ENCODE data around the gene PARVB. TPM values are rescaled to one million over a fixed set of nuclear protein-coding genes. Genes with fewer than 3 reads are reported as not detected.

PARVB gene
- total and polyA plus RNA-seq, 10 of the 15 experiments (the other 5 are each of a cell fraction or from before 2014, with no cell fraction given), result 5.2 to 264 (median 76.0) TPM

- Histone ChIP-seq H3K4me3 (no peak overlapping the region), H2AFZ (ENCODE audit: control insufficient read depth, low read depth, low read length) (no peak overlapping the region), H3K27me3 (replicated peaks in 1 of 2; ENCODE audit: control insufficient read depth in 2 of 2, insufficient read depth in 2 of 2, low read length in 1 of 2) (no peaks in the 10 kb centered on the region), H3K27ac (ENCODE audit: control insufficient read depth, insufficient read depth) (no peak overlapping the region), H3K9me3 (replicated peaks; ENCODE audit: control insufficient read depth, insufficient read depth, low read length) (no peaks in the 10 kb centered on the region), H3K9ac (ENCODE audit: control insufficient read depth, insufficient read depth, low read length) (no peak overlapping the region), H3K4me1 (ENCODE audit: control insufficient read depth, insufficient read depth, low read length) (no peaks in the 10 kb centered on the region), H3K79me2 (ENCODE audit: control insufficient read depth, insufficient read depth, low read length) (no peaks in the 10 kb centered on the region), H3K36me3 (ENCODE audit: control insufficient read depth in 2 of 2, insufficient read depth in 2 of 2, low read length in 1 of 2) (peaks cover 9 to 22% of the 10 kb centered on the region in 2 experiments; a peak in 3 of 4 replicates), H4K20me1 (ENCODE audit: control insufficient read depth, insufficient read depth) (no peaks in the 10 kb centered on the region), H3K4me2 (ENCODE audit: control insufficient read depth, insufficient read depth) (no peak overlapping the region)
- no TSS peak for BruUV-seq (replicated peaks)
- intact Hi-C loops (cut with micrococcal nuclease; ENCODE audit: unreplicated experiment) (no loop called here), in situ Hi-C loops (cut with MboI) (no loop called here)
- WGBS (ENCODE audit: insufficient coverage, insufficient replicate concordance, low lambda C conversion rate, missing lambda C conversion rate), result 72% methylated on average over 5 of the region's 5 CpGs
- ATAC-seq (no peak), DNase-seq (ENCODE audit: low read depth, low spot score) (no peak), FAIRE-seq (no peak)
- ChIA-PET CTCF (no interaction called here), POLR2A (no interaction called here), SMC1A (ENCODE audit: uncharacterized antibody, unreplicated experiment) (no interaction called here), RAD21 (ENCODE audit: unreplicated experiment) (no interaction called here)
- TF ChIP-seq SKIL (IDR thresholded peaks at IDR 0.05; ENCODE audit: low read depth, poor library complexity, severe bottlenecking), result no peak
- no peak for TF ChIP-seq ZNF24 (IDR thresholded peaks at IDR 0.05)
- TF ChIP-seq POLR2AphosphoS5 (IDR thresholded peaks at IDR 0.05; ENCODE audit: low read length), result no peak
- TF ChIP-seq CBX5 (IDR thresholded peaks at IDR 0.05; ENCODE audit: low read depth), result no peak
- no peak for TF ChIP-seq YBX1 (IDR thresholded peaks at IDR 0.05)
- TF ChIP-seq ZBTB4 (CRISPR knock-in tag; IDR thresholded peaks at IDR 0.05), result no peak
- TF ChIP-seq RELB (IDR thresholded peaks at IDR 0.05; ENCODE audit: low read depth), result no peak
- TF ChIP-seq CREM (IDR thresholded peaks at IDR 0.05; ENCODE audit: low read depth), result no peak
- no peak for TF ChIP-seq PRDM15 (CRISPR knock-in tag; IDR thresholded peaks at IDR 0.05)
- TF ChIP-seq POLR2AphosphoS2 (IDR thresholded peaks at IDR 0.05; ENCODE audit: low read depth, low read length), result no peak
- TF ChIP-seq MAX (IDR thresholded peaks at IDR 0.05; ENCODE audit: low read depth, low read length), result no peak
- no peak for TF ChIP-seq ATF3 (IDR thresholded peaks at IDR 0.05; ENCODE audit: borderline replicate concordance, extremely low read depth, low read depth, low read length)
- TF ChIP-seq SPI1 (IDR thresholded peaks at IDR 0.05; ENCODE audit: borderline replicate concordance, insufficient read depth, low read depth, low read length), result no peak
These were observed 136.3 kb downstream of the PARVB start for GRCh38 chr22:44160421-44160820.

Measured in GM12878 (cell line).